H9 (cell line): Measurements from ENCODE around the gene TM9SF1. TPM values are rescaled to one million over a fixed set of nuclear protein-coding genes. Genes with fewer than 3 reads are reported as not detected.

ENCODE experiments used
- DNase-seq: peaks from one replicate; pipeline ENCODE4 v3.0.0-alpha.2; 2017
- H2AFZ ChIP-seq: one replicate; pipeline ENCODE4 v1.6.1; 2013; ENCODE audit warnings: mild to moderate bottlenecking, low read length, control low read depth, moderate library complexity
- H2AK5ac ChIP-seq: 2 replicates; pipeline ENCODE4 v1.6.1; 2013; ENCODE audit warnings: low read length, control low read depth, mixed read lengths; ENCODE audit not compliant: insufficient read length
- H2BK120ac ChIP-seq: one replicate; pipeline ENCODE4 v1.6.1; 2013; ENCODE audit warnings: low read depth, mild to moderate bottlenecking, low read length, control low read depth, inconsistent platforms; ENCODE audit not compliant: poor library complexity, severe bottlenecking
- H2BK12ac ChIP-seq: 2 replicates; pipeline ENCODE4 v1.6.1; 2013; ENCODE audit warnings: low read length, control low read depth, mixed read lengths, low read depth; ENCODE audit not compliant: insufficient read length
- H2BK15ac ChIP-seq: 2 replicates; pipeline ENCODE4 v1.6.1; 2013; ENCODE audit warnings: low read depth, low read length, control low read depth
- H2BK20ac ChIP-seq: one replicate; pipeline ENCODE4 v1.6.1; 2013; ENCODE audit warnings: low read depth, mild to moderate bottlenecking, low read length, control low read depth, inconsistent platforms; ENCODE audit not compliant: poor library complexity, severe bottlenecking
- H2BK5ac ChIP-seq: 2 replicates; pipeline ENCODE4 v1.6.1; 2013; ENCODE audit warnings: low read length, control low read depth, mixed read lengths; ENCODE audit not compliant: insufficient read length
- H3K14ac ChIP-seq: 2 replicates; pipeline ENCODE4 v1.6.1; 2013; ENCODE audit warnings: low read length, control low read depth; ENCODE audit not compliant: insufficient read depth
- H3K18ac ChIP-seq: 2 replicates; pipeline ENCODE4 v1.6.1; 2013; ENCODE audit warnings: low read depth, mild to moderate bottlenecking, mixed read lengths, low read length, control low read depth; ENCODE audit not compliant: insufficient read length
- H3K23ac ChIP-seq: 2 replicates; pipeline ENCODE4 v1.6.1; 2013; ENCODE audit warnings: low read length, control low read depth, mixed read lengths, low read depth; ENCODE audit not compliant: insufficient read length
- H3K23me2 ChIP-seq: 2 replicates; pipeline ENCODE4 v1.6.1; 2013; ENCODE audit warnings: low read depth, mild to moderate bottlenecking, mixed read lengths, low read length, control low read depth; ENCODE audit not compliant: insufficient read length, poor library complexity, severe bottlenecking
- H3K27ac ChIP-seq: 2 replicates; pipeline ENCODE4 v1.5.1; 2013; ENCODE audit warnings: low read length, control low read depth, mixed read lengths, low read depth; ENCODE audit not compliant: insufficient read length
- H3K27me3 ChIP-seq: 2 replicates; pipeline ENCODE4 v1.6.1; 2013; ENCODE audit warnings: low read length, control low read depth, inconsistent platforms; ENCODE audit not compliant: insufficient read depth
- H3K4ac ChIP-seq: 2 replicates; pipeline ENCODE4 v1.6.1; 2013; ENCODE audit warnings: low read depth, mild to moderate bottlenecking, control low read depth, inconsistent platforms, low read length, moderate library complexity
- H3K4me1 ChIP-seq: 2 replicates; pipeline ENCODE4 v1.6.1; 2013; ENCODE audit warnings: low read length, control low read depth, inconsistent platforms; ENCODE audit not compliant: insufficient read depth
- H3K4me2 ChIP-seq: 2 replicates; pipeline ENCODE4 v1.6.1; 2013; ENCODE audit warnings: low read length, control low read depth, mixed read lengths; ENCODE audit not compliant: insufficient read length, insufficient read depth
- H3K56ac ChIP-seq: 2 replicates; pipeline ENCODE4 v1.6.1; 2013; ENCODE audit warnings: low read depth, mild to moderate bottlenecking, mixed read lengths, low read length, control low read depth; ENCODE audit not compliant: insufficient read length
- H3K79me1 ChIP-seq: 2 replicates; pipeline ENCODE4 v1.6.1; 2013; ENCODE audit warnings: low read depth, mild to moderate bottlenecking, moderate library complexity, low read length, control low read depth, inconsistent platforms; ENCODE audit not compliant: insufficient read depth, poor library complexity, severe bottlenecking
- H3K79me2 ChIP-seq: 2 replicates; pipeline ENCODE4 v1.6.1; 2013; ENCODE audit warnings: low read length, control low read depth, inconsistent platforms; ENCODE audit not compliant: insufficient read depth
- H3K9ac ChIP-seq: 2 replicates; pipeline ENCODE4 v1.6.1; 2013; ENCODE audit warnings: low read length, control low read depth, mixed read lengths; ENCODE audit not compliant: insufficient read length; ENCODE audit errors: extremely low read depth
- H3K9me3 ChIP-seq: one replicate; pipeline ENCODE4 v1.6.1; 2013; ENCODE audit warnings: low read depth, low read length, inconsistent platforms; ENCODE audit not compliant: control insufficient read depth
- H3T11ph ChIP-seq: one replicate; pipeline ENCODE4 v1.6.1; 2013; ENCODE audit warnings: mild to moderate bottlenecking, low read length, control low read depth, inconsistent platforms
- H4K20me1 ChIP-seq: one replicate; pipeline ENCODE4 v1.6.1; 2013; ENCODE audit not compliant: control insufficient read depth, insufficient read length, insufficient read depth
- H4K5ac ChIP-seq: 2 replicates; pipeline ENCODE4 v1.6.1; 2013; ENCODE audit warnings: low read depth, mild to moderate bottlenecking, mixed read lengths, low read length, control low read depth; ENCODE audit not compliant: insufficient read length
- H4K8ac ChIP-seq: replicated peaks from 2 replicates; pipeline ENCODE4 v1.6.1; 2013; ENCODE audit warnings: low read length, control low read depth, mixed read lengths, low read depth; ENCODE audit not compliant: insufficient read length
- H4K91ac ChIP-seq: 2 replicates; pipeline ENCODE4 v1.6.1; 2013; ENCODE audit warnings: low read depth, mild to moderate bottlenecking, moderate library complexity, mixed read lengths, low read length, control low read depth; ENCODE audit not compliant: insufficient read length
- H3K27ac Mint-ChIP-seq, 3 experiments: 2 replicates in 2 of 3; 3 replicates in 1 of 3; pipeline ENCODE4 v1.8.0; 2020 to 2021; ENCODE audit warnings: mixed read lengths in 3 of 3, mild to moderate bottlenecking in 1 of 3, moderate library complexity in 1 of 3
- H3K27me3 Mint-ChIP-seq: 2 replicates; pipeline ENCODE4 v1.8.0; 2021; ENCODE audit warnings: low read depth, mild to moderate bottlenecking, moderate library complexity, mixed read lengths
- H3K36me3 Mint-ChIP-seq, 3 experiments: 2 replicates in 2 of 3; 3 replicates in 1 of 3; pipeline ENCODE4 v1.8.0; 2020 to 2021; ENCODE audit warnings: low read depth in 3 of 3, mixed read lengths in 3 of 3; ENCODE audit not compliant: insufficient read depth in 1 of 3
- H3K4me1 Mint-ChIP-seq, 2 experiments: 2 replicates each; pipeline ENCODE4 v1.8.0; 2020; ENCODE audit warnings: mixed read lengths in 2 of 2
- H3K4me3 Mint-ChIP-seq, 2 experiments: 2 replicates in 1 of 2; 3 replicates in 1 of 2; pipeline ENCODE4 v1.8.0; 2020 to 2021; ENCODE audit warnings: mild to moderate bottlenecking in 2 of 2, mixed read lengths in 2 of 2, moderate library complexity in 1 of 2
- H3K9me3 Mint-ChIP-seq, 2 experiments: 2 replicates in 1 of 2; 3 replicates in 1 of 2; pipeline ENCODE4 v1.8.0; 2020; ENCODE audit warnings: mild to moderate bottlenecking in 2 of 2, mixed read lengths in 2 of 2, moderate library complexity in 1 of 2
- WGBS: extraction: QIAGEN DNeasy Blood & Tissue Kit; methylation state at CpG from one replicate; pipeline ENCODE4 v1.1.7; 2013; ENCODE audit warnings: missing lambda C conversion rate, low lambda C conversion rate, mixed read lengths; ENCODE audit not compliant: insufficient read length; ENCODE audit errors: extremely low coverage; 5-methylcytosine and 5-hydroxymethylcytosine counted together
- total RNA-seq: library from RNA; stranded (reverse); gene quantifications from 2 replicates; pipeline ENCODE4 v1.2.1, GENCODE V29; 2021
- TF ChIP-seq, protein P1 (sequence below): fragments of 200-600 bp; sonication (generic); conservative IDR thresholded peaks from 3 replicates; pipeline ENCODE4 v1.8.0; 2021; ENCODE audit warnings: antibody characterized with exemption, mild to moderate bottlenecking

Gene TM9SF1
- total RNA-seq, 1 experiment from 2014 or later = 31.6 TPM

DNA sequence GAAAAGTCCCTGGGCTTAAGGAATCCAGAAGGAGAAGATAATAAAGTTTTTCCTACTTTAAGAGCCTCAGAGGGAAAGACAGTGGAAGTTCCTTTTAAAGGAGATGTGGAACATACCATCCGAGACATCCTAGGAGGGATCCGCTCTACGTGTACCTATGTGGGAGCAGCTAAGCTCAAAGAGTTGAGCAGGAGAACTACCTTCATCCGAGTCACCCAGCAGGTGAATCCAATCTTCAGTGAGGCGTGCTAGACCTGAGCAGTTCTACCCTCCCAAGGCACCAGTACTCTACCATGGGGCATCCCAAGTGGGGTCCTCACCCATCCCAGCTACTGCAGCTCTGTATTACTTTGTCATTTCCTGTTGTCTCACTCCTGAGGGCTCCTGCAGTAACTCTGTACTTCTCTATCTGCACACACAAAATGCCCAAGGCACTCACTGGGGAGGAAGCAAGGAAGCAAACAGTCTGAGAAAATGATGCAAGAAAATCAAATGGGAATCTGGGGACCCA lies 43.3 kb upstream of the TM9SF1 start:
- H3K23me2 ChIP-seq = peaks cover 7% of the 10 kb centered on the region
- no peak overlapping the region for H4K91ac ChIP-seq
- H3K4ac ChIP-seq = no peak overlapping the region
- no peak overlapping the region for H2BK12ac ChIP-seq
- H3K79me1 ChIP-seq = no peaks in the 10 kb centered on the region
- WGBS = no CpG with 5 or more reads among the region's 5 CpGs
- no peaks in the 10 kb centered on the region for H3K9me3 Mint-ChIP-seq
- H2BK5ac ChIP-seq = no peak overlapping the region
- H3K27me3 Mint-ChIP-seq = peaks cover under 1% of the 10 kb centered on the region; the same call in 1 of the 2 replicates
- H3K4me1 Mint-ChIP-seq = peaks cover 13 to 17% of the 10 kb centered on the region in 2 experiments
- no peak overlapping the region for H3K9ac ChIP-seq
- no peak overlapping the region for H2BK15ac ChIP-seq
- no peak overlapping the region for H3K56ac ChIP-seq
- no peak overlapping the region for H4K8ac ChIP-seq
- no peak overlapping the region for H3K14ac ChIP-seq
- H2BK20ac ChIP-seq = no peak overlapping the region
- H4K20me1 ChIP-seq = peaks cover 2% of the 10 kb centered on the region
- no peak overlapping the region for H3T11ph ChIP-seq
- DNase-seq = no peak
- H4K5ac ChIP-seq = no peak overlapping the region
- no peak overlapping the region for H2AFZ ChIP-seq
- no peaks in the 10 kb centered on the region for H3K27me3 ChIP-seq
- H3K27ac ChIP-seq = no peak overlapping the region
- H3K36me3 Mint-ChIP-seq = peaks cover 35 to 68% (median 67%) of the 10 kb centered on the region in 3 experiments; a peak in 6 of 7 replicates
- no peak overlapping the region for H2BK120ac ChIP-seq
- H3K4me1 ChIP-seq = 0 out of 2 replicates have a peak, but pooled peaks cover 2% of the 10 kb centered on the region
- H3K79me2 ChIP-seq = no peaks in the 10 kb centered on the region
- H2AK5ac ChIP-seq = no peak overlapping the region
- TF ChIP-seq, protein P1, sequence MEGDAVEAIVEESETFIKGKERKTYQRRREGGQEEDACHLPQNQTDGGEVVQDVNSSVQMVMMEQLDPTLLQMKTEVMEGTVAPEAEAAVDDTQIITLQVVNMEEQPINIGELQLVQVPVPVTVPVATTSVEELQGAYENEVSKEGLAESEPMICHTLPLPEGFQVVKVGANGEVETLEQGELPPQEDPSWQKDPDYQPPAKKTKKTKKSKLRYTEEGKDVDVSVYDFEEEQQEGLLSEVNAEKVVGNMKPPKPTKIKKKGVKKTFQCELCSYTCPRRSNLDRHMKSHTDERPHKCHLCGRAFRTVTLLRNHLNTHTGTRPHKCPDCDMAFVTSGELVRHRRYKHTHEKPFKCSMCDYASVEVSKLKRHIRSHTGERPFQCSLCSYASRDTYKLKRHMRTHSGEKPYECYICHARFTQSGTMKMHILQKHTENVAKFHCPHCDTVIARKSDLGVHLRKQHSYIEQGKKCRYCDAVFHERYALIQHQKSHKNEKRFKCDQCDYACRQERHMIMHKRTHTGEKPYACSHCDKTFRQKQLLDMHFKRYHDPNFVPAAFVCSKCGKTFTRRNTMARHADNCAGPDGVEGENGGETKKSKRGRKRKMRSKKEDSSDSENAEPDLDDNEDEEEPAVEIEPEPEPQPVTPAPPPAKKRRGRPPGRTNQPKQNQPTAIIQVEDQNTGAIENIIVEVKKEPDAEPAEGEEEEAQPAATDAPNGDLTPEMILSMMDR = no peak
- H3K4me3 Mint-ChIP-seq = no peak overlapping the region
- no peak overlapping the region for H3K27ac Mint-ChIP-seq
- no peak overlapping the region for H3K23ac ChIP-seq
- no peak overlapping the region for H3K4me2 ChIP-seq
- no peaks in the 10 kb centered on the region for H3K9me3 ChIP-seq
- no peak overlapping the region for H3K18ac ChIP-seq
